ENCODE results near the gene PLEKHA5. TPM values are rescaled to one million over a fixed set of nuclear protein-coding genes. Genes with fewer than 3 reads are reported as not detected.

The PLEKHA5 gene
- total RNA-seq, 1 donor from 2014 or later = 60.8 TPM

GRCh38 chr12:19206493-19207077 is 77.1 kb downstream of the PLEKHA5 start:
- peaks cover 22% of the 10 kb centered on the region for H3K9me3 ChIP-seq (replicated peaks)
- DNase-seq = no peak

GRCh38 chr12:19208456-19208855 is 78.9 kb downstream of the PLEKHA5 start:
- no peak for TF ChIP-seq CTCF (IDR thresholded peaks at IDR 0.05; ENCODE audit: borderline replicate concordance)
- H3K36me3 ChIP-seq = peaks cover 10% of the 10 kb centered on the region
- H3K27me3 ChIP-seq (ENCODE audit: low read depth) = no peaks in the 10 kb centered on the region
- intact Hi-C loops (cut with micrococcal nuclease) = no loop called here
- no peak overlapping the region for H3K27ac ChIP-seq (replicated peaks)
- H3K9me3 ChIP-seq (replicated peaks) = peaks cover 22% of the 10 kb centered on the region
- H3K4me1 ChIP-seq = peaks cover 44% of the 10 kb centered on the region
- H3K4me3 ChIP-seq = no peak overlapping the region
- DNase-seq = no peak

More at GRCh38 chr12:19206493-19207077, 77.1 kb downstream of the PLEKHA5 start:
- peaks cover 42% of the 10 kb centered on the region for H3K4me1 ChIP-seq
- no peak overlapping the region for H3K4me3 ChIP-seq
- H3K27ac ChIP-seq (replicated peaks) = no peak overlapping the region
- no peaks in the 10 kb centered on the region for H3K27me3 ChIP-seq (ENCODE audit: low read depth)
- peaks cover 10% of the 10 kb centered on the region for H3K36me3 ChIP-seq
- intact Hi-C loops (cut with micrococcal nuclease) = no loop called here
- no peak for TF ChIP-seq CTCF (IDR thresholded peaks at IDR 0.05; ENCODE audit: borderline replicate concordance)

- Histone ChIP-seq H3K27ac (replicated peaks) (no peak overlapping the region), H3K4me1 (peaks cover 41% of the 10 kb centered on the region), H3K27me3 (ENCODE audit: low read depth) (no peaks in the 10 kb centered on the region), H3K4me3 (no peak overlapping the region), H3K36me3 (peaks cover 10% of the 10 kb centered on the region), H3K9me3 (replicated peaks) (peaks cover 22% of the 10 kb centered on the region)
- no peak for DNase-seq
- intact Hi-C loops (cut with micrococcal nuclease) = no loop called here
- TF ChIP-seq CTCF (IDR thresholded peaks at IDR 0.05; ENCODE audit: borderline replicate concordance) = no peak
These were observed 80.1 kb downstream of the PLEKHA5 start for GRCh38 chr12:19209661-19210060.

- peaks cover 22% of the 10 kb centered on the region for H3K9me3 ChIP-seq (replicated peaks)
- intact Hi-C loops (cut with micrococcal nuclease) = no loop called here
- H3K27me3 ChIP-seq (ENCODE audit: low read depth) = no peaks in the 10 kb centered on the region
- no peak overlapping the region for H3K27ac ChIP-seq (replicated peaks)
- H3K4me1 ChIP-seq = peaks cover 31% of the 10 kb centered on the region
- DNase-seq = no peak
- TF ChIP-seq CTCF (IDR thresholded peaks at IDR 0.05; ENCODE audit: borderline replicate concordance) = no peak
- peaks cover 10% of the 10 kb centered on the region for H3K36me3 ChIP-seq
- no peak overlapping the region for H3K4me3 ChIP-seq
These were observed 82.3 kb downstream of the PLEKHA5 start for GRCh38 chr12:19211802-19212201.

- intact Hi-C loops (cut with micrococcal nuclease) = no loop called here
These were observed 82.7 kb downstream of the PLEKHA5 start for GRCh38 chr12:19212245-19212644.

More at GRCh38 chr12:19212245-19212644, 82.7 kb downstream of the PLEKHA5 start:
- H3K4me1 ChIP-seq = peaks cover 31% of the 10 kb centered on the region
- no peak overlapping the region for H3K4me3 ChIP-seq
- no peaks in the 10 kb centered on the region for H3K27me3 ChIP-seq (ENCODE audit: low read depth)
- H3K27ac ChIP-seq (replicated peaks) = no peak overlapping the region
- DNase-seq = no peak
- H3K36me3 ChIP-seq = peaks cover 10% of the 10 kb centered on the region
- no peak for TF ChIP-seq CTCF (IDR thresholded peaks at IDR 0.05; ENCODE audit: borderline replicate concordance)
- peaks cover 22% of the 10 kb centered on the region for H3K9me3 ChIP-seq (replicated peaks)
